Measurements from ENCODE around the gene EDEM1.

The EDEM1 gene

GRCh38 chr3:5160321-5160720, 27.2 kb upstream of the EDEM1 start:
- peak overlapping the region; percentile 10; the same call in 1 of the 2 replicates for H3K27ac ChIP-seq (ENCODE audit: low read depth, low read length)

GRCh38 chr3:5160940-5161858, 26.3 kb upstream of the EDEM1 start:
- H3K27ac ChIP-seq (ENCODE audit: low read depth, low read length) = peak overlapping the region; percentile 28
- no peaks in the 10 kb centered on the region for H3K9me2 ChIP-seq (replicated peaks; ENCODE audit: insufficient read depth, low read length)
- TF ChIP-seq EZH2phosphoT487 (conservative IDR thresholded peaks at IDR 0.05; ENCODE audit: low read length) (no peak), CTCF (IDR thresholded peaks at IDR 0.05; ENCODE audit: insufficient read depth, low read length, poor library complexity, severe bottlenecking) (no peak)
- no peaks in the 10 kb centered on the region for H3K36me3 ChIP-seq (ENCODE audit: low read length)
- 0 out of 2 replicates have a peak, but pooled peaks cover 4% of the 10 kb centered on the region for H3F3A ChIP-seq (ENCODE audit: insufficient read depth)
- H3K9ac ChIP-seq (ENCODE audit: low read length) = 0 out of 2 replicates have a peak overlapping the region, but pooled peaks have one; percentile 9
- H3K9me3 ChIP-seq (ENCODE audit: insufficient read depth, low read length) = no peaks in the 10 kb centered on the region
- H3K79me2 ChIP-seq (ENCODE audit: insufficient read depth, low read length) = peaks cover 97% of the 10 kb centered on the region
- no peak overlapping the region for H2AFZ ChIP-seq (ENCODE audit: low read depth, low read length, severe bottlenecking)
- no peaks in the 10 kb centered on the region for H3K27me3 ChIP-seq (ENCODE audit: low read length)
- H3K4me3 ChIP-seq (ENCODE audit: insufficient read depth, low read length, poor library complexity, severe bottlenecking) = no peak overlapping the region
- H3K4me2 ChIP-seq (ENCODE audit: low read depth, low read length, poor library complexity, severe bottlenecking) = peak overlapping the region; percentile 32
- no peaks in the 10 kb centered on the region; the same call in 1 of the 2 replicates for H4K20me1 ChIP-seq (ENCODE audit: low read depth, low read length)

More at GRCh38 chr3:5160321-5160720, 27.2 kb upstream of the EDEM1 start:
- Histone ChIP-seq H3K4me2 (ENCODE audit: low read depth, low read length, poor library complexity, severe bottlenecking) (peak overlapping the region; percentile 32), H3K9ac (ENCODE audit: low read length) (peak overlapping the region; percentile 14; the same call in 1 of the 2 replicates), H3K36me3 (ENCODE audit: low read length) (no peaks in the 10 kb centered on the region), H3K9me2 (replicated peaks; ENCODE audit: insufficient read depth, low read length) (no peaks in the 10 kb centered on the region), H2AFZ (ENCODE audit: low read depth, low read length, severe bottlenecking) (no peak overlapping the region), H3K4me3 (ENCODE audit: insufficient read depth, low read length, poor library complexity, severe bottlenecking) (no peak overlapping the region), H3K79me2 (ENCODE audit: insufficient read depth, low read length) (peaks cover 97% of the 10 kb centered on the region), H3K27me3 (ENCODE audit: low read length) (no peaks in the 10 kb centered on the region), H4K20me1 (ENCODE audit: low read depth, low read length) (no peaks in the 10 kb centered on the region; the same call in 1 of the 2 replicates), H3K9me3 (ENCODE audit: insufficient read depth, low read length) (no peaks in the 10 kb centered on the region), H3F3A (ENCODE audit: insufficient read depth) (0 out of 2 replicates have a peak, but pooled peaks cover 4% of the 10 kb centered on the region)
- TF ChIP-seq EZH2phosphoT487 (conservative IDR thresholded peaks at IDR 0.05; ENCODE audit: low read length) = no peak
- no peak for TF ChIP-seq CTCF (IDR thresholded peaks at IDR 0.05; ENCODE audit: insufficient read depth, low read length, poor library complexity, severe bottlenecking)

DNA sequence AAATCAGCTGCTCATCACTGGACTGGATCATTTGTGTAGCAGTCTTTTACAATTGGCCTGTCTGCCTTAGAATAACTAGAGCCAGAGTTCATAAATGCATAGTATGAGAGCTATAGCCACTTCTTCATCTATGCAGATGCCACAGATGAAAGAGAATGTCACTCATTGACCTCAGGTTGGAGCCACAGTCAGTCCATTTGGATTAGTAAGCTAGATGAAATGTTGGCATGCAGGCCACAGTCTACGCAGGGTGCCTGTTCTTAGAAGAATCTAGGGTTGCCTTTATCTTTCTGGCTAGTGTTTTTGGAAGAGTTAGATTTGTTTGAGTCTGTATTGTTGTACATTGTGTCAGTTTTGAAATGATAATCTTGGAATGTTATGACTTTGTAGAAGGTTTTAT, 25.4 kb upstream of the EDEM1 start:
- Histone ChIP-seq H3K27me3 (ENCODE audit: low read length) (no peaks in the 10 kb centered on the region), H3K9me3 (ENCODE audit: insufficient read depth, low read length) (no peaks in the 10 kb centered on the region), H3F3A (ENCODE audit: insufficient read depth) (0 out of 2 replicates have a peak, but pooled peaks cover 4% of the 10 kb centered on the region), H3K27ac (ENCODE audit: low read depth, low read length) (peak overlapping the region; percentile 28; the same call in 1 of the 2 replicates), H3K36me3 (ENCODE audit: low read length) (no peaks in the 10 kb centered on the region), H2AFZ (ENCODE audit: low read depth, low read length, severe bottlenecking) (no peak overlapping the region), H3K4me2 (ENCODE audit: low read depth, low read length, poor library complexity, severe bottlenecking) (peak overlapping the region; percentile 32), H3K9ac (ENCODE audit: low read length) (no peak overlapping the region), H3K79me2 (ENCODE audit: insufficient read depth, low read length) (peaks cover 97% of the 10 kb centered on the region), H4K20me1 (ENCODE audit: low read depth, low read length) (no peaks in the 10 kb centered on the region; the same call in 1 of the 2 replicates), H3K9me2 (replicated peaks; ENCODE audit: insufficient read depth, low read length) (no peaks in the 10 kb centered on the region), H3K4me3 (ENCODE audit: insufficient read depth, low read length, poor library complexity, severe bottlenecking) (no peak overlapping the region)
- no peak for TF ChIP-seq EZH2phosphoT487 (conservative IDR thresholded peaks at IDR 0.05; ENCODE audit: low read length)
- TF ChIP-seq CTCF (IDR thresholded peaks at IDR 0.05; ENCODE audit: insufficient read depth, low read length, poor library complexity, severe bottlenecking) = no peak
